Transverse colon (tissue), 4 donors: ENCODE results near the gene MRFAP1L1.

Experiments
- EP300 ChIP-seq: sonication (generic); formaldehyde crosslinking; IDR thresholded peaks from one replicate; pipeline ENCODE4 v1.6.1; 2017; ENCODE audit warnings: antibody characterized with exemption, low read depth
- POLR2A ChIP-seq: fragments of 450-650 bp; IDR thresholded peaks from one replicate; pipeline ENCODE4 v1.6.1; 2016; ENCODE audit warnings: antibody characterized with exemption, mild to moderate bottlenecking, moderate library complexity
- POLR2AphosphoS5 ChIP-seq, 3 donors: sonication (generic); formaldehyde crosslinking; IDR thresholded peaks; one replicate each; pipeline ENCODE4 v1.6.1; 2016; ENCODE audit warnings: antibody characterized with exemption in 3 of 3
- TF ChIP-seq, protein P1 (sequence below), 5 experiments: fragments of 200-600 bp in 3 of 5; fragments of 450-650 bp in 2 of 5; sonication (generic) in 3 of 5; IDR thresholded peaks; 1 replicate in 2 of 5; 2 replicates in 3 of 5; pipeline ENCODE4 v1.5.1; 2016 to 2017; ENCODE audit warnings: antibody characterized with exemption in 5 of 5, inconsistent platforms in 3 of 5, mild to moderate bottlenecking in 2 of 5, moderate library complexity in 1 of 5

DNA sequence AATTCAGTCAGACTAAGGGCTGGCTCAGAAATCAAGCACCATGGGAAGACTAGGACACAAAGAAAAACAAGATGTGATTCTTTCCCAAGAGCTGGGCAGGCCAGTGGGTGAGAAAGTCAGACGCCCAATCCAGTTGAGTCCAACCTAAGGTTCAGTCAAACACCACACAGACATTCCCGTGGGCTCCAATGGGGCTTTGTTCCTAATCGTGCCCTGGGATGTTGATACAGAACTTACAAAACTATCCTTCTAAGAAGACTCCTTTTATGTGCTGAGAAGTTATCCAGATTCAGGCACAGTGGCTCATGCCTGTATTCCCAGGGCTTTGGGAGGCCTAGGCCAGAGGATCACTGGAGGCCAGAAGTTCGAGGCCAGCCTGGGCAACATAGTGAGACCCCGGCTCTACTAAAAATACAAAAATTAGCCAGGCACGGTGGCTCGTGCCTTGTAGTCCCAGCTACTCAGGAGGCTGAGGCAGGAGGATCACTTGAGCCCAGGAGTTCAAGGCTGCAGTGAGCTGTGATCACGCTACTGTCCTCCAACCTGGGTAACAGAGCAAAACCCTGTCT lies 10.0 kb upstream of the MRFAP1L1 start:
- TF ChIP-seq, protein P1, sequence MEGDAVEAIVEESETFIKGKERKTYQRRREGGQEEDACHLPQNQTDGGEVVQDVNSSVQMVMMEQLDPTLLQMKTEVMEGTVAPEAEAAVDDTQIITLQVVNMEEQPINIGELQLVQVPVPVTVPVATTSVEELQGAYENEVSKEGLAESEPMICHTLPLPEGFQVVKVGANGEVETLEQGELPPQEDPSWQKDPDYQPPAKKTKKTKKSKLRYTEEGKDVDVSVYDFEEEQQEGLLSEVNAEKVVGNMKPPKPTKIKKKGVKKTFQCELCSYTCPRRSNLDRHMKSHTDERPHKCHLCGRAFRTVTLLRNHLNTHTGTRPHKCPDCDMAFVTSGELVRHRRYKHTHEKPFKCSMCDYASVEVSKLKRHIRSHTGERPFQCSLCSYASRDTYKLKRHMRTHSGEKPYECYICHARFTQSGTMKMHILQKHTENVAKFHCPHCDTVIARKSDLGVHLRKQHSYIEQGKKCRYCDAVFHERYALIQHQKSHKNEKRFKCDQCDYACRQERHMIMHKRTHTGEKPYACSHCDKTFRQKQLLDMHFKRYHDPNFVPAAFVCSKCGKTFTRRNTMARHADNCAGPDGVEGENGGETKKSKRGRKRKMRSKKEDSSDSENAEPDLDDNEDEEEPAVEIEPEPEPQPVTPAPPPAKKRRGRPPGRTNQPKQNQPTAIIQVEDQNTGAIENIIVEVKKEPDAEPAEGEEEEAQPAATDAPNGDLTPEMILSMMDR (IDR thresholded peaks at IDR 0.05) = no peak
- no peak for TF ChIP-seq POLR2A
- no peak for TF ChIP-seq EP300
- no peak for TF ChIP-seq POLR2AphosphoS5 (IDR thresholded peaks at IDR 0.05)
